CD14-positive monocyte (primary cell): ENCODE measurements around the gene CHD3. TPM values are rescaled to one million over a fixed set of nuclear protein-coding genes. Genes with fewer than 3 reads are reported as not detected.

Experiments used
- DNase-seq, 3 donors: peaks; one replicate each; pipeline ENCODE4 v3.0.0-alpha.2; 2011 to 2022
- H2AFZ ChIP-seq: 2 replicates; pipeline ENCODE4 v1.6.0; 2012; ENCODE audit warnings: mild to moderate bottlenecking, low read depth, low read length, inconsistent platforms; ENCODE audit not compliant: insufficient read depth, poor library complexity, severe bottlenecking
- H3K27ac ChIP-seq, 2 donors: 1 replicate in 1 of 2; 2 replicates in 1 of 2; pipeline ENCODE4 v1.5.1; 2012 to 2013; ENCODE audit warnings: low read length in 2 of 2, control low read depth in 1 of 2, inconsistent platforms in 1 of 2, low read depth in 1 of 2, mild to moderate bottlenecking in 1 of 2
- H3K27me3 ChIP-seq, 2 donors: one replicate each; pipeline versions ENCODE4 v1.6.0 to v1.6.1; 2011 to 2013; ENCODE audit warnings: low read length in 2 of 2; ENCODE audit not compliant: control insufficient read depth in 2 of 2, insufficient read depth in 2 of 2
- H3K36me3 ChIP-seq, 2 donors: replicated peaks in 1 of 2; 1 replicate in 1 of 2; 2 replicates in 1 of 2; pipeline versions ENCODE4 v1.5.1 to v1.6.1; 2012 to 2013; ENCODE audit warnings: low read length in 2 of 2, control low read depth in 1 of 2, inconsistent platforms in 1 of 2, mild to moderate bottlenecking in 1 of 2; ENCODE audit not compliant: insufficient read depth in 2 of 2, control insufficient read depth in 1 of 2
- H3K4me1 ChIP-seq, 2 donors: 1 replicate in 1 of 2; 2 replicates in 1 of 2; pipeline versions ENCODE4 v1.5.1 to v1.6.1; 2012 to 2013; ENCODE audit warnings: low read length in 2 of 2, control low read depth in 1 of 2, inconsistent platforms in 1 of 2, mild to moderate bottlenecking in 1 of 2, moderate library complexity in 1 of 2; ENCODE audit not compliant: insufficient read depth in 2 of 2, control insufficient read depth in 1 of 2
- H3K4me2 ChIP-seq: replicated peaks from 2 replicates; pipeline ENCODE3; 2012; ENCODE audit warnings: low read length, moderate library complexity, mild to moderate bottlenecking; ENCODE audit not compliant: poor library complexity, severe bottlenecking; ENCODE audit errors: extremely low read depth
- H3K4me3 ChIP-seq, 3 experiments: fragments of 200-600 bp in 1 of 3; sonication (generic) in 1 of 3; replicated peaks in 1 of 3; 1 replicate in 2 of 3; 2 replicates in 1 of 3; pipeline ENCODE4 v1.5.1; 2011 to 2013; ENCODE audit warnings: low read length in 3 of 3, mild to moderate bottlenecking in 3 of 3, control low read depth in 2 of 3, low read depth in 2 of 3, inconsistent platforms in 1 of 3, moderate library complexity in 1 of 3
- H3K79me2 ChIP-seq: 2 replicates; pipeline ENCODE4 v1.6.0; 2012; ENCODE audit warnings: mild to moderate bottlenecking, control low read depth, inconsistent platforms, low read length, moderate library complexity; ENCODE audit not compliant: insufficient read depth
- H3K9ac ChIP-seq: 2 replicates; pipeline ENCODE4 v1.6.0; 2017; ENCODE audit warnings: low read length, mild to moderate bottlenecking; ENCODE audit not compliant: insufficient read depth, poor library complexity, severe bottlenecking
- H3K9me3 ChIP-seq, 2 donors: replicated peaks in 1 of 2; 1 replicate in 1 of 2; 2 replicates in 1 of 2; pipeline versions ENCODE4 v1.5.1 to v1.6.1; 2012 to 2013; ENCODE audit warnings: low read length in 2 of 2, control low read depth in 1 of 2; ENCODE audit not compliant: control insufficient read depth in 1 of 2, insufficient read depth in 1 of 2
- H4K20me1 ChIP-seq: 2 replicates; pipeline ENCODE4 v1.6.0; 2012; ENCODE audit warnings: mild to moderate bottlenecking, low read length, control low read depth, moderate library complexity; ENCODE audit not compliant: insufficient read depth
- H3K27ac Mint-ChIP-seq, 7 donors: one replicate each; pipeline ENCODE4 v1.8.0; 2020; ENCODE audit warnings: mild to moderate bottlenecking in 7 of 7, mixed read lengths in 7 of 7, moderate library complexity in 6 of 7, inconsistent platforms in 2 of 7
- H3K27me3 Mint-ChIP-seq, 3 donors: one replicate each; pipeline ENCODE4 v1.8.0; 2021 to 2022; ENCODE audit warnings: low read depth in 3 of 3, mild to moderate bottlenecking in 3 of 3, mixed read lengths in 3 of 3, moderate library complexity in 3 of 3, inconsistent platforms in 1 of 3
- H3K36me3 Mint-ChIP-seq, 2 donors: one replicate each; pipeline ENCODE4 v1.8.0; 2020; ENCODE audit warnings: mixed read lengths in 2 of 2, inconsistent platforms in 1 of 2, mild to moderate bottlenecking in 1 of 2
- H3K4me1 Mint-ChIP-seq: one replicate; pipeline ENCODE4 v1.8.0; 2020; ENCODE audit warnings: mild to moderate bottlenecking, mixed read lengths
- H3K4me3 Mint-ChIP-seq, 2 donors: one replicate each; pipeline ENCODE4 v1.8.0; 2020; ENCODE audit warnings: mild to moderate bottlenecking in 2 of 2, mixed read lengths in 2 of 2, moderate library complexity in 1 of 2
- H3K9me3 Mint-ChIP-seq, 7 donors: one replicate each; pipeline ENCODE4 v1.8.0; 2020 to 2022; ENCODE audit warnings: mixed read lengths in 7 of 7, mild to moderate bottlenecking in 6 of 7, moderate library complexity in 6 of 7, inconsistent platforms in 2 of 7
- CTCF ChIP-seq: fragments of 200-600 bp; IDR thresholded peaks from one replicate; pipeline ENCODE4 v1.8.0; 2022; ENCODE audit warnings: antibody characterized with exemption, mild to moderate bottlenecking
- whole genome bisulfite sequencing: methylation state at CpG from one replicate; pipeline ENCODE4 v1.1.5; 2013; ENCODE audit warnings: missing lambda C conversion rate; ENCODE audit not compliant: insufficient coverage; 5-methylcytosine and 5-hydroxymethylcytosine counted together
- intact Hi-C, 2 donors: fragments of 100-400 bp; cut with micrococcal nuclease; formaldehyde crosslinking; loops; one replicate each; pipeline versions ENCODE4 v1.15.0 to v1.15.1; 2023
- polyA plus RNA-seq, 3 donors: library from polyadenylated mRNA; depleted of rRNA in 1 of 3; unstranded in 2 of 3; stranded (reverse) in 1 of 3; fragments of 300-500 nt in 2 of 3; fragments of >200 nt in 1 of 3; fragmentation: Illumina TruSeq in 2 of 3; gene quantifications; 1 replicate in 2 of 3; 2 replicates in 1 of 3; pipeline ENCODE4 v1.2.3, GENCODE V29; 2012 to 2021

The CHD3 gene
- polyA plus RNA-seq, 3 donors = 0.55 to 67.9 (median 0.91) TPM

GRCh38 chr17:7845359-7846062 is 43.1 kb upstream of the CHD3 start:
- Histone ChIP-seq H3K79me2 (peaks cover 52% of the 10 kb centered on the region), H3K4me2 (peak overlapping the region; percentile 78), H3K27ac (peak overlapping the region; percentile 98 to 100), H4K20me1 (peaks cover 65% of the 10 kb centered on the region), H3K4me1 (peaks cover 21 to 23% of the 10 kb centered on the region in 2 donors), H2AFZ (no peak overlapping the region), H3K36me3 (peaks cover 51 to 53% of the 10 kb centered on the region in 2 donors), H3K9ac (peak overlapping the region; percentile 100), H3K27me3 (no peaks in the 10 kb centered on the region), H3K9me3 (no peaks in the 10 kb centered on the region), H3K4me3 (peak overlapping the region; percentile 66 to 92 (median 79))
- Mint-ChIP-seq H3K4me3 (peak overlapping the region; percentile 93 to 98), H3K36me3 (peaks cover 41 to 67% of the 10 kb centered on the region in 2 donors), H3K9me3 (peaks cover 0 to 5% (median 0%) of the 10 kb centered on the region in 7 donors), H3K4me1 (peaks cover 17% of the 10 kb centered on the region), H3K27ac (peak overlapping the region; percentile 97 to 100 (median 100)), H3K27me3 (peaks cover 0 to 14% (median 4%) of the 10 kb centered on the region in 3 donors)
- intact Hi-C loops = no loop called here
- TF ChIP-seq CTCF = no peak
- WGBS = 94% methylated on average over 14 of the region's 15 CpGs
- peak in 1 of 3 donors; percentile 12 for DNase-seq

GRCh38 chr17:7846063-7846735 is 42.4 kb upstream of the CHD3 start:
- DNase-seq = no peak
- Histone ChIP-seq H3K9ac (no peak overlapping the region), H3K27ac (no peak overlapping the region), H3K36me3 (peaks cover 57 to 58% of the 10 kb centered on the region in 2 donors), H3K4me2 (no peak overlapping the region), H3K79me2 (peaks cover 48% of the 10 kb centered on the region), H3K9me3 (no peaks in the 10 kb centered on the region), H2AFZ (no peak overlapping the region), H3K4me1 (peaks cover 16 to 19% of the 10 kb centered on the region in 2 donors), H4K20me1 (peaks cover 72% of the 10 kb centered on the region), H3K27me3 (no peaks in the 10 kb centered on the region), H3K4me3 (no peak overlapping the region)
- TF ChIP-seq CTCF = no peak
- Mint-ChIP-seq H3K36me3 (peaks cover 42 to 67% of the 10 kb centered on the region in 2 donors), H3K4me1 (peaks cover 15% of the 10 kb centered on the region), H3K27ac (peak overlapping the region in 4 of 7 donors; percentile 36 to 100 (median 78)), H3K9me3 (peaks cover 0 to 5% (median 0%) of the 10 kb centered on the region in 7 donors), H3K4me3 (peak overlapping the region in 1 of 2 donors; percentile 34), H3K27me3 (peaks cover 0 to 14% (median 3%) of the 10 kb centered on the region in 3 donors)
- 97% methylated on average over 13 of the region's 22 CpGs for WGBS
- intact Hi-C loops = no loop called here
